Central memory CD8-positive, alpha-beta T cell (primary cell): ENCODE data around the gene FAM174B.

Source experiments
- ATAC-seq: fragments of 150-1000 bp; cut with Tn5 transposase; replicated peaks from 2 replicates; pipeline ENCODE4 v1.10.0; 2022; ENCODE audit warnings: mild to moderate bottlenecking, moderate FRiP score, moderate number of reproducible peaks; ENCODE audit not compliant: poor library complexity, severe bottlenecking; ENCODE audit errors: extremely low read depth
- DNase-seq, 2 donors: peaks; one replicate each; pipeline ENCODE4 v3.0.0; 2021; ENCODE audit warnings: low spot score in 2 of 2
- H3K27ac Mint-ChIP-seq: one replicate; pipeline ENCODE4 v1.8.0; 2022; ENCODE audit warnings: low read depth, mild to moderate bottlenecking, moderate library complexity, mixed read lengths
- H3K27me3 Mint-ChIP-seq: one replicate; pipeline ENCODE4 v1.8.0; 2022; ENCODE audit warnings: mixed read lengths
- H3K36me3 Mint-ChIP-seq: one replicate; pipeline ENCODE4 v1.8.0; 2022; ENCODE audit warnings: mild to moderate bottlenecking, moderate library complexity, mixed read lengths; ENCODE audit not compliant: insufficient read depth
- H3K4me1 Mint-ChIP-seq: one replicate; pipeline ENCODE4 v1.8.0; 2022; ENCODE audit warnings: mixed read lengths
- H3K4me3 Mint-ChIP-seq: one replicate; pipeline ENCODE4 v1.8.0; 2022; ENCODE audit warnings: mild to moderate bottlenecking, moderate library complexity, mixed read lengths
- H3K9me3 Mint-ChIP-seq: one replicate; pipeline ENCODE4 v1.8.0; 2022; ENCODE audit warnings: mixed read lengths

FAM174B gene

GRCh38 chr15:92661956-92662355 is 6.4 kb upstream of the FAM174B start:
- H3K27ac Mint-ChIP-seq, result no peak overlapping the region
- no peaks in the 10 kb centered on the region for H3K4me1 Mint-ChIP-seq
- peaks cover 49% of the 10 kb centered on the region for H3K27me3 Mint-ChIP-seq
- H3K4me3 Mint-ChIP-seq, result no peak overlapping the region
- no peaks in the 10 kb centered on the region for H3K36me3 Mint-ChIP-seq
- no peaks in the 10 kb centered on the region for H3K9me3 Mint-ChIP-seq
- ATAC-seq, result no peak
- DNase-seq, result no peak

GRCh38 chr15:92661069-92661468 is 5.5 kb upstream of the FAM174B start:
- Mint-ChIP-seq H3K27ac (no peak overlapping the region), H3K36me3 (no peaks in the 10 kb centered on the region), H3K27me3 (peaks cover 53% of the 10 kb centered on the region), H3K4me3 (no peak overlapping the region), H3K9me3 (no peaks in the 10 kb centered on the region), H3K4me1 (no peaks in the 10 kb centered on the region)
- ATAC-seq (no peak), DNase-seq (no peak)

GRCh38 chr15:92657486-92657885 is 1.9 kb upstream of the FAM174B start:
- H3K4me3 Mint-ChIP-seq, result no peak overlapping the region
- DNase-seq (no peak), ATAC-seq (no peak)
- H3K9me3 Mint-ChIP-seq, result no peaks in the 10 kb centered on the region
- no peaks in the 10 kb centered on the region for H3K4me1 Mint-ChIP-seq
- H3K27ac Mint-ChIP-seq, result no peak overlapping the region
- no peaks in the 10 kb centered on the region for H3K36me3 Mint-ChIP-seq
- H3K27me3 Mint-ChIP-seq, result peaks cover 56% of the 10 kb centered on the region

- H3K27me3 Mint-ChIP-seq, result peaks cover 65% of the 10 kb centered on the region
- H3K4me3 Mint-ChIP-seq, result peak overlapping the region; percentile 32
- H3K36me3 Mint-ChIP-seq, result no peaks in the 10 kb centered on the region
Observed at GRCh38 chr15:92656089-92656488, 514 bp upstream of the FAM174B start.

GRCh38 chr15:92654662-92655061 is 913 bp downstream of the FAM174B start:
- no peaks in the 10 kb centered on the region for H3K36me3 Mint-ChIP-seq
- no peaks in the 10 kb centered on the region for H3K4me1 Mint-ChIP-seq
- no peak for ATAC-seq
- H3K27ac Mint-ChIP-seq, result no peak overlapping the region
- no peak for DNase-seq
- H3K27me3 Mint-ChIP-seq, result peaks cover 64% of the 10 kb centered on the region
- peak overlapping the region; percentile 38 for H3K4me3 Mint-ChIP-seq
- H3K9me3 Mint-ChIP-seq, result peaks cover 5% of the 10 kb centered on the region

More at GRCh38 chr15:92656089-92656488, 514 bp upstream of the FAM174B start:
- H3K9me3 Mint-ChIP-seq, result peaks cover under 1% of the 10 kb centered on the region
- no peak for DNase-seq
- no peak for ATAC-seq
- no peaks in the 10 kb centered on the region for H3K4me1 Mint-ChIP-seq
- H3K27ac Mint-ChIP-seq, result no peak overlapping the region

- ATAC-seq (no peak), DNase-seq (no peak)
- Mint-ChIP-seq H3K27me3 (peaks cover 64% of the 10 kb centered on the region), H3K4me1 (no peaks in the 10 kb centered on the region), H3K4me3 (peak overlapping the region; percentile 38), H3K27ac (no peak overlapping the region), H3K9me3 (peaks cover 5% of the 10 kb centered on the region), H3K36me3 (no peaks in the 10 kb centered on the region)
Observed at GRCh38 chr15:92653836-92654539, 1.6 kb downstream of the FAM174B start.

- Mint-ChIP-seq H3K4me3 (no peak overlapping the region), H3K9me3 (peaks cover 5% of the 10 kb centered on the region), H3K36me3 (no peaks in the 10 kb centered on the region), H3K27me3 (peaks cover 64% of the 10 kb centered on the region), H3K4me1 (no peaks in the 10 kb centered on the region), H3K27ac (no peak overlapping the region)
- DNase-seq (no peak), ATAC-seq (no peak)
Observed at GRCh38 chr15:92653366-92653765, 2.2 kb downstream of the FAM174B start.

GRCh38 chr15:92652576-92652966 is 3.0 kb downstream of the FAM174B start:
- H3K27me3 Mint-ChIP-seq, result peaks cover 64% of the 10 kb centered on the region
- H3K4me1 Mint-ChIP-seq, result no peaks in the 10 kb centered on the region
- H3K27ac Mint-ChIP-seq, result no peak overlapping the region
- H3K4me3 Mint-ChIP-seq, result no peak overlapping the region
- H3K9me3 Mint-ChIP-seq, result peaks cover 5% of the 10 kb centered on the region
- ATAC-seq, result no peak
- H3K36me3 Mint-ChIP-seq, result peaks cover 2% of the 10 kb centered on the region
- DNase-seq, result no peak

- no peak overlapping the region for H3K4me3 Mint-ChIP-seq
- H3K27ac Mint-ChIP-seq, result no peak overlapping the region
- no peak for ATAC-seq
- H3K9me3 Mint-ChIP-seq, result peaks cover 5% of the 10 kb centered on the region
- peaks cover 61% of the 10 kb centered on the region for H3K27me3 Mint-ChIP-seq
- no peaks in the 10 kb centered on the region for H3K4me1 Mint-ChIP-seq
- DNase-seq, result no peak
- H3K36me3 Mint-ChIP-seq, result peaks cover 2% of the 10 kb centered on the region
Observed at GRCh38 chr15:92651877-92652575, 3.5 kb downstream of the FAM174B start.

- no peak for DNase-seq
- no peak overlapping the region for H3K4me3 Mint-ChIP-seq
- H3K4me1 Mint-ChIP-seq, result no peaks in the 10 kb centered on the region
- H3K9me3 Mint-ChIP-seq, result peaks cover 5% of the 10 kb centered on the region
- peaks cover 2% of the 10 kb centered on the region for H3K36me3 Mint-ChIP-seq
- no peak overlapping the region for H3K27ac Mint-ChIP-seq
- peaks cover 61% of the 10 kb centered on the region for H3K27me3 Mint-ChIP-seq
- no peak for ATAC-seq
Observed at GRCh38 chr15:92650966-92651365, 4.6 kb downstream of the FAM174B start.

GRCh38 chr15:92650256-92650655 is 5.3 kb downstream of the FAM174B start:
- no peak for ATAC-seq

GRCh38 chr15:92648190-92648875 is 7.2 kb downstream of the FAM174B start:
- H3K4me3 Mint-ChIP-seq, result no peak overlapping the region
- peaks cover 2% of the 10 kb centered on the region for H3K36me3 Mint-ChIP-seq
- DNase-seq, result no peak
- H3K27ac Mint-ChIP-seq, result no peak overlapping the region
- peaks cover 5% of the 10 kb centered on the region for H3K9me3 Mint-ChIP-seq
- peaks cover 58% of the 10 kb centered on the region for H3K27me3 Mint-ChIP-seq
- ATAC-seq, result no peak
- H3K4me1 Mint-ChIP-seq, result no peaks in the 10 kb centered on the region

More at GRCh38 chr15:92650256-92650655, 5.3 kb downstream of the FAM174B start:
- no peaks in the 10 kb centered on the region for H3K4me1 Mint-ChIP-seq
- peaks cover 5% of the 10 kb centered on the region for H3K9me3 Mint-ChIP-seq
- H3K36me3 Mint-ChIP-seq, result peaks cover 2% of the 10 kb centered on the region
- no peak overlapping the region for H3K4me3 Mint-ChIP-seq
- H3K27ac Mint-ChIP-seq, result no peak overlapping the region
- H3K27me3 Mint-ChIP-seq, result peaks cover 66% of the 10 kb centered on the region
- DNase-seq, result no peak
